Right lobe of liver (tissue), 6 donors: ENCODE results near the gene CHAD. TPM values are rescaled to one million over a fixed set of nuclear protein-coding genes. Genes with fewer than 3 reads are reported as not detected.
A peak's percentile ranks its signal among the peaks of the same experiment; 100 is the strongest.

Experiments
- ATAC-seq, 4 donors: fragments of 200-7000 bp; cut with Tn5 transposase; one replicate each; pipeline ENCODE4 v1.9.1; 2020; ENCODE audit warnings: mild to moderate bottlenecking in 4 of 4, moderate library complexity in 4 of 4
- DNase-seq, 3 donors: peaks; one replicate each; pipeline ENCODE4 v3.0.0-alpha.2; 2020
- H3K27ac ChIP-seq, 3 donors: fragments of 200-600 bp; one replicate each; pipeline ENCODE4 v1.8.0; 2022
- H3K27me3 ChIP-seq, 2 donors: fragments of 200-600 bp; one replicate each; pipeline ENCODE4 v1.8.0; 2022
- H3K36me3 ChIP-seq, 4 donors: fragments of 200-600 bp; sonication (generic) in 1 of 4; one replicate each; pipeline versions ENCODE4 v1.5.1 to v1.8.0; 2017 to 2022; ENCODE audit warnings: control low read depth in 1 of 4
- H3K4me1 ChIP-seq, 4 donors: fragments of 200-600 bp; sonication (generic) in 1 of 4; one replicate each; pipeline versions ENCODE4 v1.5.1 to v1.8.0; 2017 to 2022; ENCODE audit warnings: control low read depth in 1 of 4
- H3K4me3 ChIP-seq, 3 donors: fragments of 200-600 bp; one replicate each; pipeline ENCODE4 v1.8.0; 2022
- H3K9me3 ChIP-seq, 4 donors: fragments of 200-600 bp; sonication (generic) in 1 of 4; one replicate each; pipeline versions ENCODE4 v1.5.1 to v1.8.0; 2017 to 2022; ENCODE audit warnings: control low read depth in 1 of 4
- POLR2A ChIP-seq: fragments of 450-650 bp; IDR thresholded peaks from one replicate; pipeline ENCODE4 v1.6.1; 2017; ENCODE audit warnings: antibody characterized with exemption, mild to moderate bottlenecking
- WGBS: methylation state at CpG from one replicate; pipeline ENCODE4 v1.1.6; 2018; ENCODE audit warnings: low coverage, low lambda C conversion rate; ENCODE audit not compliant: insufficient coverage; ENCODE audit errors: missing lambda C conversion rate; 5-methylcytosine and 5-hydroxymethylcytosine counted together
- intact Hi-C, 2 donors: fragments of 100-400 bp; cut with DNase I; formaldehyde crosslinking; loops; one replicate each; pipeline versions ENCODE4 v1.11.2 to v1.14.1; 2022
- total RNA-seq, 6 experiments: library from RNA; depleted of rRNA in 2 of 6; stranded (reverse); fragments of >200 nt in 2 of 6; fragmentation: NEBNext Ultra II Directional in 3 of 6; extraction: Animal tissue kit (Norgen Biotek cat#: 25700) in 3 of 6; gene quantifications; one replicate each; pipeline versions ENCODE4 v1.1.0 to v1.2.4, GENCODE V29; 2016 to 2023
- TF ChIP-seq, protein P1 (sequence below), 4 donors: fragments of 200-600 bp in 3 of 4; fragments of 450-650 bp in 1 of 4; IDR thresholded peaks; one replicate each; pipeline versions ENCODE4 v1.5.1 to v1.8.0; 2016 to 2022; ENCODE audit warnings: antibody characterized with exemption in 4 of 4, mild to moderate bottlenecking in 2 of 4
- donor health status: DM: no; HTN: yes; CAD: no.
- donor health status: DM: no; HTN: no; CAD: no.
- donor health status: DM: no; HTN: no; CAD: no.
- donor health status: DM: no; HTN: yes; CAD: no.
- donor health status: DM: no; HTN: yes; CAD: no.

CHAD gene
- total RNA-seq, 6 experiments from 2014 or later: 1.0 to 11.3 (median 3.8) TPM

DNA sequence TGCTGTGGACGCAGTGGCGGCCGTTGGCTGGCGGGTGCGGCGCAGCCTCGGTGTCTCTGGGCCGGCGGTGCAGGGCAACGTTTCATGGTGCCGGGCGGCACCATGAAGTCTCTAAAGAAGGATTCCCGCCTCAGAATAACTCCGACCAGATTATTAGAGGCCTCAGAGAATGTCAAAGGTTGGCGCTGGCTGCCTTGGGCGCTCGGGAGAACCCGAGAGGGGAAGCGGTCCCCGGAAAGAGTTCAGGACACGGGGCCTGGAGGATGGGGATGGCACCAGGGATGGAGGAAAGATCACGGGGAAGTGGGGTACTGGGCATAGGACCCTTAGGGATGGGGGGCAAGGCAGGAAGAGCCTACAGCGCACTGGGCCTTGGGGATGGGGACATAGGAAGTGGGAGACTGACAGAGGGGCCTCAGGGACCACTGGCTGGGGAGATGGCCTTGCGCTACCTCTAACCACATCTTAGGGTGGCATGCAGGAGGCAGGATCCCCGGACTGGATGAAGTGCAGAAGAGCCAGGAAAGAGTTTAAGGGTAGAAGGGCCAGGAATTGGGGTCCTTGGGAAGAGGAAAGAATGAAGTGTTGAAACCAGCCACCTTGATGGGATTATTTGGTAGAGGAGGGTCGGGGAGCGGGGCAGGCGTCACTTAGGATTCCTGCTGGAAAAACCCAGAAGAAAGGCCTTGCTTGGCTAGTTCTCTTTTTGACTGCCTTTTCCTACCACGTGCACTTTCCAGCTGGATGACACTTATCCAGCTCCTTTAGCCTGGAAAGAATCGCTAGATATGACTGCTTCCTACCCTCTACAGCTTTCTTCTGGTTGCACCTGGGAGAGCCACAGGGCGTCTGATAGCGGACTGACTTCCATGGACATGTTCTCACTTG lies 40.1 kb upstream of the CHAD start:
- intact Hi-C loops: no loop called here
- peak overlapping the region; percentile 43 to 57 (median 49) for H3K4me3 ChIP-seq
- TF ChIP-seq, protein P1, sequence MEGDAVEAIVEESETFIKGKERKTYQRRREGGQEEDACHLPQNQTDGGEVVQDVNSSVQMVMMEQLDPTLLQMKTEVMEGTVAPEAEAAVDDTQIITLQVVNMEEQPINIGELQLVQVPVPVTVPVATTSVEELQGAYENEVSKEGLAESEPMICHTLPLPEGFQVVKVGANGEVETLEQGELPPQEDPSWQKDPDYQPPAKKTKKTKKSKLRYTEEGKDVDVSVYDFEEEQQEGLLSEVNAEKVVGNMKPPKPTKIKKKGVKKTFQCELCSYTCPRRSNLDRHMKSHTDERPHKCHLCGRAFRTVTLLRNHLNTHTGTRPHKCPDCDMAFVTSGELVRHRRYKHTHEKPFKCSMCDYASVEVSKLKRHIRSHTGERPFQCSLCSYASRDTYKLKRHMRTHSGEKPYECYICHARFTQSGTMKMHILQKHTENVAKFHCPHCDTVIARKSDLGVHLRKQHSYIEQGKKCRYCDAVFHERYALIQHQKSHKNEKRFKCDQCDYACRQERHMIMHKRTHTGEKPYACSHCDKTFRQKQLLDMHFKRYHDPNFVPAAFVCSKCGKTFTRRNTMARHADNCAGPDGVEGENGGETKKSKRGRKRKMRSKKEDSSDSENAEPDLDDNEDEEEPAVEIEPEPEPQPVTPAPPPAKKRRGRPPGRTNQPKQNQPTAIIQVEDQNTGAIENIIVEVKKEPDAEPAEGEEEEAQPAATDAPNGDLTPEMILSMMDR (IDR thresholded peaks at IDR 0.05): no peak
- TF ChIP-seq POLR2A: no peak
- DNase-seq (no peak), ATAC-seq (peak in 1 of 4 donors; percentile 18)
- H3K9me3 ChIP-seq: no peaks in the 10 kb centered on the region
- 57% methylated on average over 19 of the region's 32 CpGs for WGBS
- peaks cover 0 to 4% (median 0%) of the 10 kb centered on the region in 4 donors for H3K4me1 ChIP-seq
- no peak overlapping the region for H3K27ac ChIP-seq
- H3K36me3 ChIP-seq: no peaks in the 10 kb centered on the region
- H3K27me3 ChIP-seq: no peaks in the 10 kb centered on the region

DNA sequence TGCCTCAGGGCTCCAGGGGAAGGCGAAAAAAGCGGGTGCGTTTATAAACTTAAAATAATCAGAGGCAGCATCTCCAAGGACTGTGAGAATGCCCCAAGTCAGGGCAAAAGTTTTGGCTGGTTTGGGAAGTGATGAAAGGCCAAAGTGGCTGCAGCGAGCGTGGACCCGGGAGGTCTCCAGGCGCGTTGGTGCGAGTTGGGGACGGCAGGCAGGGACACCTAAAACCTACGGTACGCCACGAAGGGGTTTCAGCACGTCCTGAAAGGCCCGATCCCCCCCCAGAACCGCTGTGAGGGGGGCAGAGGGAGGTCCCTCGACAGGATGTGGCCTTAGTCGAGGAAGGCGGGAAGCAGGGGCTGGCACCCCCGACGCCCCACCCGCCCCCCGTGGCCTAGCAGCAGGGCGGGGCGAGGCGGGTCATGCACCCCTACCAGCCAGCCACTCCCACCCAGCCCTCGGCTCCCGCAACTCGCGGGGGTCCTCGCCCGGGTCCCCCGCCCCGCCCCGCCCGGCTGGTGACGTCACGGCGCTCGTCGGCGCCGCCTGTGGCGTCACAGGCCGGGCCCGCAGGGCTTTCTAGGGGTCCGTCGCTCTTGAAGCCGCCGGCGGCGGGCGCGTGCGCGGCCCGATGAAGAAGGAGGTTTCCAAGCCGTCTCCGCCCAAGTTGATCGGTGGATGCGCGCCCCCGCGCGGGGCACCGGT lies 39.3 kb upstream of the CHAD start, which contains the start of gene MYCBPAP:
Gene MYCBPAP (plus strand): TSS at position 569 of the 702 bp plus-strand sequence. CDS start 236 bp downstream, outside the sequence.
- intact Hi-C loops: no loop called here
- Histone ChIP-seq H3K27me3 (no peaks in the 10 kb centered on the region), H3K4me3 (peak within 1 kb of the TSS; percentile 43 to 57 (median 49)), H3K27ac (no peak within 1 kb of the TSS), H3K9me3 (no peaks in the 10 kb centered on the region), H3K36me3 (no peaks in the 10 kb centered on the region), H3K4me1 (peaks cover 0 to 4% (median 0%) of the 10 kb centered on the region in 4 donors)
- whole genome bisulfite sequencing: 87% methylated on average over 5 of the region's 66 CpGs
- DNase-seq (peak; percentile 77 to 78 (median 78)), ATAC-seq (peak; percentile 77 to 86 (median 80))
- TF ChIP-seq, protein P1 (IDR thresholded peaks at IDR 0.05): peak in 2 of 4 donors; percentile 24 to 30
- TF ChIP-seq POLR2A: no peak

DNA sequence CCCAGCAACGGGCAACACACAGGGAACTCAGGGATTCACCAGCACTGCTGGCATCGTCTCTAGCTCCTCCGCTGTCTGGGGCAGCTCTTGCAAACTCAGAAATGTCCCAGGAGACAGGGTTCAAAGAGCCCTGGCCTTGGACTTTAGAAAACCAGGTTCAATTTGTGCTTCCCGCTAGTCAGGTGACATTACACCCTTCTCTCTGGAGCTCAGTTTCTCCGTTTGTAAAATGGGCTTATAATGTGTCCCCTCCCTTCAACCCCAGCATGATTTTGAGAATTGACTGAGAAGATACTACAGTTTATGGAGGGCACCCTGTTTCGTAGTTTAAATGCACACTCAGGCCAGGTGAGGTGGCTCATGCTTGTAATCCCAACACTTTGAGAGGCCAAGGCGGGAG lies 37.6 kb upstream of the CHAD start:
- no peaks in the 10 kb centered on the region for H3K9me3 ChIP-seq
- no peak overlapping the region for H3K4me3 ChIP-seq
- no peaks in the 10 kb centered on the region for H3K27me3 ChIP-seq
- intact Hi-C loops: no loop called here
- peaks cover 0 to 4% (median 0%) of the 10 kb centered on the region in 4 donors for H3K4me1 ChIP-seq
- H3K36me3 ChIP-seq: no peaks in the 10 kb centered on the region
- TF ChIP-seq, protein P1 (IDR thresholded peaks at IDR 0.05): no peak
- no peak for TF ChIP-seq POLR2A
- H3K27ac ChIP-seq: no peak overlapping the region
- no peak for DNase-seq
- WGBS: 66% methylated on average over 3 of the region's 7 CpGs
- ATAC-seq: no peak

DNA sequence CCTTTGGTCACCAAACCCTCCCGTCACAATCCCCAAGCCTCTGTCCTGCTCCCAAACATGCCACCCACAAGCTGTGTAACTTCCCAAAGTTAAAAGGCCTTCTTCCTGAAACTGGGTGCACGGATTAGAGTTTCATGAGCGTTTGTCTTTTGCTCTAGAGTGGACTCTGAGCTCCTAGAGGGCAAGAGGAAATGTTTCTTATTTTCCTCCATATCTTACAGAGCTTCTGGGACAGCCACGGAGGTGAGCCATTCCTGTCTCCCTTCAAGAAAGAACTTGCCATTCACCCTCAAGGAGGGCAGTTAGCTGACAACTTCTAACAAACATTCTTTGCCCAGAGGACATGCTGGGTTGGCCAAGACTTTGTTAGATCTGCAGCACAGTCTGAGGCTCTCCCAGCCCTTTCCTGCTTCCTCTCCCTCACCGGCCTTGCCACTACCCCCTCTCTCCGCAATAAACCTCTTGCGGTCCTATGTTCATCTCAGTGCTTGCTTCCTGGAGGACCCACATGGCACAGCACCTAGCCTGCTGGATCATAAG lies 37.0 kb upstream of the CHAD start:
- H3K4me1 ChIP-seq: peaks cover 0 to 4% (median 0%) of the 10 kb centered on the region in 4 donors
- intact Hi-C loops: no loop called here
- H3K27ac ChIP-seq: no peak overlapping the region
- WGBS: 66% methylated on average over 5 of the region's 7 CpGs
- ATAC-seq: no peak
- no peak overlapping the region for H3K4me3 ChIP-seq
- no peak for DNase-seq
- no peaks in the 10 kb centered on the region for H3K9me3 ChIP-seq
- H3K27me3 ChIP-seq: no peaks in the 10 kb centered on the region
- no peak for TF ChIP-seq POLR2A
- TF ChIP-seq, protein P1 (IDR thresholded peaks at IDR 0.05): no peak
- no peaks in the 10 kb centered on the region for H3K36me3 ChIP-seq
